HG03159 (cell line): Measurements from ENCODE around the gene HIKESHI.

Experiments used
- ATAC-seq: cut with Tn5 transposase; IDR thresholded peaks from one replicate; pipeline ENCODE4 v1.9.1; 2021; ENCODE audit warnings: mild to moderate bottlenecking, moderate library complexity; ENCODE audit not compliant: unreplicated experiment

Gene HIKESHI

DNA sequence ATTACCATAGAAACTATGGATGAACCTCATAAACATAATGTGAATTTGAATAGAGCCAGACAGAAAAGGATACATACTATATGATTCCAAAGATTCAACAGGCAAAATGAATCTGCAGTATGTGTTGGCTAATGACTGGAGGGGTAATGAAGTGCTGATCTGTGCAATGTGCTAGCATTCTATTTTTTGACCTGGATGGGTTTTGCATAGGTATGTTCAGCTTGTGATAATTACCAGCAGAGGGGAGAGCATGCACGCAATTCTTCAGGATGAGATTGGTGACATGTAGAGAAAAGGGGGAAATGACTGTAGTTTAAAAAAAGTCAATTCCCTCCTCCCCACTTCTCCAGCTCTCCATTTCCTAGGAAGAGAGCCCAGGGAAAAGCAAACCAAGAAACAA is 72.0 kb downstream of the HIKESHI start:
- no peak for ATAC-seq

DNA sequence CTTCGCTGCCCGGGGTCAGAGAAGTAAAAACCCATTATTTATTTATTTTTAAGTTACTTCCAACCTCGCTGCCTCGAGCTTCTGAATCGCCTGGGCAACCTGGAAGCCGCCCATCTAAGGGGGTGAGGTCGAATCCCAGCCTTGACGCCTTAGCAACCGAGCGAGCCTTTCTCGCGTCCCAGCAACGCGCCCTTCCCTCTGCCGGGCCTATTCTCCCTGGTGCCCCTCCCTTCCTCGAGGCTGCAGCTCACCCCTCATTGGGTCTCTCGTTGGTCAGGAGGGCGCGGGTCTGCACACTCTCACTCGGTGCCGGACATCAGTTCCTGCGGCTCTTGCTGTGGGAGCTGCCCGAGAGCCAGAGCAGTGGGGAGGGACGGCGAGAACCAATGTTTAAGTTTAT is 72.5 kb downstream of the HIKESHI start, which contains the start of gene CCDC81:
TSS of gene CCDC81 (plus strand) at position 302 of the 400 bp plus-strand sequence. CDS start 277 bp downstream, outside the sequence.
- no peak for ATAC-seq

- ATAC-seq = no peak
These were observed 75.9 kb downstream of the HIKESHI start for GRCh38 chr11:86377972-86378371.

- no peak for ATAC-seq
These were observed 78.4 kb downstream of the HIKESHI start for GRCh38 chr11:86380295-86381059.

DNA sequence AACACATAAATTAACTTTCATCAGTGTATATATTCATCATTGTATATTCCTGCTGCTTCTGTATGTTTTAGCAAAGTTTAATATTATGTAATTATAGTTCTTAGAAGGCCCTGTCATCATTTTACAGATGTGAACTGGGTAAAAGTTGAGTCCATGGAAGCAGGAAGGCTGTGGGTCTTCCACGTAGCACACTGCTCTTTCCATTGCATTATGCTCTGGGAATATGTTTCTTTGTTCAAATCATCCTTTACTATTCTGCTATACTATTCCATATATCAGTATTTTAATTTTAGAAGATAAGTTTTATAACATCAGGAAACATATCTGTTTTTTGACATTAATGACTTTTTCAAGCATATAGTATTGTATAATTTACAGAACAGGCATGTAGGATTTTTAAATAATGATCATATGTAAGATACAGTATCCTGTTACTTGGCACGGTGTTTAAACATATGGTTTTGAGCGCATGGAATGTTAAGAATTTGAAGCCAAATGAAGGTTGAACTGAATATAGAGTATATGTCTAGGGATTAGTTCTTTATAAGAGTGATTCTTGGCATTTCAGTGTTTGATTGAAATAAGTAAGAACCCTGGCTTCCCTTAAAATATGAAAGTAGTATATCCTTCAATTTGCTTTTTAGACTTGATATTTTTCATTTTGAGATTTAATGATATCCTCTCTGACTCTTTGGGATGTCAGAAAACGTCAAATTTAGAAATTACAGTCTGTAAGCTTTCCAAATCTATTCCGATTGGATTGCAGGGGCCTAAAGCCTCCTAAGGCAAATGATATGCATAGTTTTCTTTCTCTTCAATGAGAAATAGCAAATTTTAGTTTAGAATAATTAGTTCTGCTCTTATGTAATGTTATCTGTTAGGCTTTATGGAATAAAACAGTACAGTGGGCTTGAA is 81.3 kb downstream of the HIKESHI start:
- ATAC-seq = no peak

DNA sequence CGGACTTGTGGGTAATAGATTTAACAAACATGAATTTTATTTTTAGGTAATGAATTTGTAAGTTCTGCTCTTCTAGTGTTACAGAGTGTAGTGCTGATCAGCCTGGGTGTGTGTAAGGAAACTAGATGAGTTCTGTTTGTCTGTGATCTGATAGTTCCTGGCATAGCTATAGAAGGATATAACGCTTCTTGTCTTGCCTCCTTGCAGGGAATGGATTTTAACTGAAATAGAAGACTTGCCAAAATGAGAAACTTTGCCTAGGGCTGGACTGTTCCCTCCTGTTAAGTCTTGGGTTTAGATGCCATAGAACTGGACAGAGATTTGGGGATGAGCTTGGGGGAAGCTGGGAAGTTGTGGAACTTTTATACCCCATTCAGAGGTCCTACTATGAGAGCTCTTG is 84.2 kb downstream of the HIKESHI start:
- ATAC-seq = no peak

- no peak for ATAC-seq
These were observed 84.7 kb downstream of the HIKESHI start for GRCh38 chr11:86386746-86387145.

GRCh38 chr11:86388198-86388597 is 86.2 kb downstream of the HIKESHI start:
- no peak for ATAC-seq

GRCh38 chr11:86390487-86390886 is 88.4 kb downstream of the HIKESHI start:
- ATAC-seq = no peak

DNA sequence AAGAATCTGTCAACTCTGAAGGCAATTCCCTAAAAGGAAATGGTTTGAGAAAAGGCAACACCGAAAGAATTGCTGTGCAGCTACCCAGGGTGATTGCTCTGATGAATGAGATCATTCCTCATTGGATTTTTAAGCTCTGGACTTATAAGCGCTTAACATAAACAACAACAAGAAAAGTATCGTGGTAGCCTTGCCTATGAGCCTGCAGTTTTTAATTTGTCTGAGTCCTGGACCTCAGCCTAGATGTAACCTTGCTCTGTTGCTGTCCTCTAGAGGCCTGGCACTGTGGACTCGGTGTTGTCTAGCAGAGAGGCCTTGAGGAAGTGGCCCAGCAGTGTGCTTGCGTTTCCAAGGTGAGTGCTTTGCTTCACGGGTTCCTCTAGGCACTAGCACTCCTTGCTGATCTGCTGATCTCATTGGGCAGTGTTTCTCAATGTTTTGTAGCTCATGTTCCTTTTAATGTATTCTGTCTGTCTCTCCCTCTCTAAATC is 93.1 kb downstream of the HIKESHI start:
- no peak for ATAC-seq
